Stimulated activated CD4-positive, alpha-beta T cell treated with anti-CD3 and anti-CD28 coated beads, Interleukin-2, amount 100 ng/mL, for 24 hours (primary cell): ENCODE results near the gene NAPA.

Experiments used
- DNase-seq, 2 donors: peaks; one replicate each; pipeline ENCODE4 v3.0.0-alpha.2; 2020

The NAPA gene

GRCh38 chr19:47521473-47522180, 6.8 kb upstream of the NAPA start:
- no peak for DNase-seq

- DNase-seq, result no peak
Observed at GRCh38 chr19:47520839-47521238, 6.0 kb upstream of the NAPA start.

DNA sequence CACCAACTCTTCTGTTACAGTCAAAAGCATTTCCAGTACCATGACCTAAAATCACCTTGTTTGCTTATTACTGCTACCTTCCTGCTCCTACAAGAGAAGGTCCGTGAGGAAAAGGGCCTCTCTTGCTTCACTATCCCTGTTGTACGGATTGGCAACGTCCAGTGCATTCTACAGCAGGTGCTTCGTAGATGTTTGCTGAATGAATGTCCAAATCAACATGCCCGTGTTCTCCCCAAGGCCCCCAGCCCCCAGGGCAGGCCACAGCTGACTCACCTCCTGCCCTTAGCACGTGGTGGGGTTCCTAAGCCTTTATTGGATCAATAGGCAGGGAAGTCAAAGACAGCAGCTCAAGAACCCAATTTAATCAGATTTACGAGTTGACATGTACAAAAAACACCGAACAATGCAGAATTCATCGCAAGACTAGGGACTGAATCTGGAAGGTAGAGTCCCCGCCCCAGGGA, 5.5 kb upstream of the NAPA start:
- no peak for DNase-seq

GRCh38 chr19:47518854-47519253, 4.0 kb upstream of the NAPA start:
- DNase-seq, result no peak

- peak; percentile 52 to 58 for DNase-seq
Observed at GRCh38 chr19:47518139-47518538, 3.3 kb upstream of the NAPA start.

DNA sequence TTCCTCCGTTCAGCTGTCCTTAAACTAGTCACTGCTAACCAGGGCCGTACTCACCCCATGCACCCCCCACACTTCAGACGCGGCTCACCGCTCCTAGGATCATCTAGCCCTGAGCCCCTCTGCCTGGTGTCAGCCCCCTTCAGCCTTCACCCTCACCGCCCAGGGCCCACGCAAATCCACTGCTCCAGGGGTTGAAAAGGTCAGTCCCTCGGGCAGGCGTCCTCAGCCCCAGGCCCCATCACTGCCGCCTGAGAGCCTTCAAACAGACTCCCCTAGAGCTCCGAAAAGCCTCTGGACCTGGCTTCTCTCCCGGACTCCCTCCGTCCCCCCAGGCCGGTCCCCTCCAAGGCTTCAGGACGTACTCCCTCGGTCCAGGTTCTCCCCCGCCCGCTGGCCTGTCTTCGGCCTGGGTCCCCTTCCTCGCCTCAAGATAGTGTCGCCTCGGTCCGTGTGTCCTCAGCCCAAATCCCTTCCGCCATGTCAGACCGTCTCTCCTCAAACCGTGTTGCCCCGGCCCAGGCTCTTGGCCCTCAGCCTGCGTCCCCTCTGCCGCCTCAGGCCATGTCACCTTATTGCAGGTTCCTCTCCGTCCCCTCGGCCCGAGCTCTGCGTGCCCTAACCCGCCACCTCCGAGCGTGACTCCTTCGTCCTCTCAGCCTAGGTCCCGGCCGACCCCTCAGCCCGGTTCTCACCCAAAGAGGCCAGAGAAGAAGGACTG, 553 bp downstream of the NAPA start:
- no peak for DNase-seq

DNA sequence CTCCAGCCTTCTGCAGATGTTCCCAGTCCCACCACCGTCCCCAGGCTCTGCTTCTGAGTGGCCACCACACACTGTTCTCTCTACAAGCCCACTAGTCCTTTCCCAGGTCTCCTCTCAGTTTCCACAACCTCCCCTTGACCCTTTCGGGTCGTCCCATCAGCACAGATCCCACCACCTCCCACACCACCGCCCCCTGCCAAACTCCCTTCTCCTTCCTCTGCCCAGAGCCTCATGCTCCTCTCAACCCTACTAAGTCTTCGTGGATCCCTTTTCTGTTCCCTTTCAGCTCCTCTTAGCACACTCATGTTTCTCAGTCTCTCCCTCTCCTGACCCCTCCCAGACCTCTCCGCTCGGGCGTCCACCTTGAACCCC, 1.9 kb downstream of the NAPA start:
- no peak for DNase-seq

- DNase-seq, result no peak
Observed at GRCh38 chr19:47512183-47512947, 2.5 kb downstream of the NAPA start.

- DNase-seq, result no peak
Observed at GRCh38 chr19:47511681-47512080, 3.2 kb downstream of the NAPA start.

DNA sequence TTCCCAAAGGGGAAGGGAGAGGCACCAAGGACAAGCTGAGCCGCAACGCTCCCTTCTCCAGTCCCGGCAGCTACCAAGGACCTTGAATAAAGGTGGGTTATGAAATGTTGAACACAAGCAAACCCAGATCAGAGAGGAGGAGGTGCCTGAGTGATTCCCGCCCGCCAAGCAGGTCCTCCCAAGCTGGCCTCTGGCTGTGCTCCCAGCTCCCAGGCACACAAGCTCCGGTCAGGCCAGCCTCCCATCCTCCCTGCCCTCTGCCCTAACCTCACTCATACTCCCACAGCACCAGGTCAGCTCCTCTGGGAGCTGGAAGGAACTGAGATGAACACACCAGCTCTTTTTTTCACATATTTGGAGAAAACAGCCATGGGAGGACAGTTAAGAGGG, 3.7 kb downstream of the NAPA start:
- DNase-seq, result no peak

- DNase-seq, result no peak
Observed at GRCh38 chr19:47510516-47511127, 4.2 kb downstream of the NAPA start.

GRCh38 chr19:47509973-47510372, 4.9 kb downstream of the NAPA start:
- no peak for DNase-seq

GRCh38 chr19:47509170-47509847, 5.6 kb downstream of the NAPA start:
- DNase-seq, result no peak

- no peak for DNase-seq
Observed at GRCh38 chr19:47508721-47509120, 6.1 kb downstream of the NAPA start.

- DNase-seq, result no peak
Observed at GRCh38 chr19:47507924-47508553, 6.8 kb downstream of the NAPA start.

DNA sequence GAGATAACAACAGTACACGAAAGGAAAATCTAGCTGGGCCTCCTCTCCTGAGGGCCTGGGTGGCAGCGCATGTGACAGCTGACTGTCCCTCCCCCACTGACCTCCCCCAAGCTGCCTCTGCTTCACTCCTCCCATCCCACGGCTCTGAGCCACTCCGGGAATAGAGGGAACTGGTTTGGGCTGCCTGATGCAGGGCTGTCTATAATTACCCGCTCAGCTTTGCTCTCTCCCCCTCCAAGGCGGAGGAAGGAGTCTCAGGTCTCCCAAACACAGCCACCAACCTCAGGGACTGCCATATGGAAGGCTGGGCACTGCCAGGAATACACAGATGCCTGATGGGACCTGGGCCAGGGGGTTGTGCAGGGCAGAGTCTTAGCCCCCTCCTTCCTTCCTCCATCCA, 7.9 kb downstream of the NAPA start:
- DNase-seq, result no peak

GRCh38 chr19:47506459-47506858, 8.4 kb downstream of the NAPA start:
- no peak for DNase-seq

- no peak for DNase-seq
Observed at GRCh38 chr19:47505506-47505905, 9.4 kb downstream of the NAPA start.

GRCh38 chr19:47503826-47504150, 11.1 kb downstream of the NAPA start:
- DNase-seq, result no peak

- no peak for DNase-seq
Observed at GRCh38 chr19:47503130-47503825, 11.6 kb downstream of the NAPA start.

DNA sequence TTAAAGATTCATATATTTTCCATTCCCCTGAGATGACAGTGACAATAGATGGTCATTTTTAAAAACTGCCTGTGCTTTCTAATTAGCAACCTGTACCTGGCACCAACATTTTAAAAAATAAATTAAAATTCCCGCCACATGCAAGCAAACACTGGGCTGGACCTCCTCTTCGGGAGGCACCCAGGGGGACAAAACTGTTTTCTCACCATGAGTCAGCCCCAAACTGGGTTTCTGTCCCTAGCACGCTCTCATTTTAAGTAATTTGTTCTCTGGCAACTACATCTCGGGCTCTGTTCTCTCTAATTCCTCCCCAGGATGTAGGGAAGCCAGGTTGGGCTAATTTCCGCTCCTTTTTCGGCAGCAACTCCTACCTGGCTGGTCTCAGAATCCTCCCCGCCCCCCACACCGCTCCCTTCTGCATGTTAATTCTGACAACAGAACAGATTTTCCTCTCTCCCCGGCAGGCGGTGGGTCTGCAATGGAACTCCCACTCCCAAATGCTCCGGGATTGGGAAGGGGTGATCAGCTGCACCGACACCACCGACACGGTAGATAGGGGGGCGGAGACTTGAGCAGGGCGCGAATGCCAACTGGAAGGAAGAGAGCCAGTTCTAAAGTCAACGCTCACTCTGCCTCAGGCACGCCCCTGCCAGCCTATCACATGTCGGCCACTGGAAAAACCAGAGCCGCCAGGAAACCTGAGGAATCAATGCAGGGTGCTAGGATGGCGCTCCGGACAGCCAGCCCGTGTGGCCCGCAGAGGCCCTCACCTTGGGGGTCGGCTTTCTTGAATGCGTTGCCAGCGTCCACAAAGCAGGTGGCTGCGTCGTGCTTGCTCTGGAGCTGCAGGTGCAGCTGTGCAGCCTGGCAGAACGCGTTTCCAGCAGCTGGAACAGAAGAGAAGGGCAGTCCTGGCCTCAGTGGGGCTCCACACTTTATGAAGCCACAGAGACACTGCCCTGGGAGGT, 14.7 kb downstream of the NAPA start:
- DNase-seq, result no peak
